GM12864 (cell line): ENCODE measurements around the gene ZMIZ1.

Experiments used
- DNase-seq: peaks from one replicate; pipeline ENCODE4 v3.0.0-alpha.2; 2011; ENCODE audit warnings: low read depth
- H3K4me3 ChIP-seq: 2 replicates; pipeline ENCODE4 v1.5.1; 2011; ENCODE audit warnings: mild to moderate bottlenecking, low read depth, low read length, control low read depth
- TF ChIP-seq, protein P1 (sequence below): IDR thresholded peaks from 2 replicates; pipeline ENCODE4 v1.5.1; 2011; ENCODE audit warnings: low read depth, mild to moderate bottlenecking, moderate library complexity, low read length, control low read depth, inconsistent platforms; ENCODE audit errors: missing control alignments

The ZMIZ1 gene

DNA sequence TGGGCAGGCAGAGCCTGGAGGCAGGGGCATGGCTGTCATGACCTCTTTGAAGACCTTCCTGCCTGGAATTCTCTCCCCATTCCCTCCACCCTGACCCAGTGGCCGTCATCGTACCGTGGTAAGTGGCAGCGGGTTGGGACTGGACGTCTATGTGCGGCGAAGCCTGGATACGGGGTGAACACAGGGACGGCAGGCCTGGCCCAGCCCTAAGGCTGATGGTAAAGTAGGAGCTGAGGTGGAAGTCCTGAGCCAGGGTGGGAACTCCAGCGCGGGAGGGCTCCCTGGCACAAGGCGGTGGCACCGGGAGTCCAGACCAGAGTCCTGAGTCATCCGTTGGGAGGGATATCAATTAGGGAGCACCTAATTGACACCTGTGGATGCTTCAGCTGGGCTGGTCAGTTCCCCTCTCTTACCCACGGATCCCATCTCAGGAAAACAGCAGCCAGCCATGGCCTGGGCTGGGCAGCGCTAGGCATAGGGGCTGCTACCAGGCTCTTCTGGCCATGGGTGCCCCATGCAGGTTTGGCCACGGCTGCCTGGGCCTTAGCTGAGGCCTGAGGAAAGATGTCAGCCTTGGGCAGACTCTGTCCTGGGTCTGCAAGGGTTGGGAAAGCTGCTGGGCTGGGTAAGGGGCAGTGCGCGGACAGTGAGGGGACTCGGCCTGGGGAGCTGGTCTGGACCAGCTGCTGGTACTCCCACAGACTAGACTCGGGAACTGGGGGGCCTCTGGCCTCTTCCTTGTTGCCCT lies 281.8 kb downstream of the ZMIZ1 start:
- TF ChIP-seq, protein P1, sequence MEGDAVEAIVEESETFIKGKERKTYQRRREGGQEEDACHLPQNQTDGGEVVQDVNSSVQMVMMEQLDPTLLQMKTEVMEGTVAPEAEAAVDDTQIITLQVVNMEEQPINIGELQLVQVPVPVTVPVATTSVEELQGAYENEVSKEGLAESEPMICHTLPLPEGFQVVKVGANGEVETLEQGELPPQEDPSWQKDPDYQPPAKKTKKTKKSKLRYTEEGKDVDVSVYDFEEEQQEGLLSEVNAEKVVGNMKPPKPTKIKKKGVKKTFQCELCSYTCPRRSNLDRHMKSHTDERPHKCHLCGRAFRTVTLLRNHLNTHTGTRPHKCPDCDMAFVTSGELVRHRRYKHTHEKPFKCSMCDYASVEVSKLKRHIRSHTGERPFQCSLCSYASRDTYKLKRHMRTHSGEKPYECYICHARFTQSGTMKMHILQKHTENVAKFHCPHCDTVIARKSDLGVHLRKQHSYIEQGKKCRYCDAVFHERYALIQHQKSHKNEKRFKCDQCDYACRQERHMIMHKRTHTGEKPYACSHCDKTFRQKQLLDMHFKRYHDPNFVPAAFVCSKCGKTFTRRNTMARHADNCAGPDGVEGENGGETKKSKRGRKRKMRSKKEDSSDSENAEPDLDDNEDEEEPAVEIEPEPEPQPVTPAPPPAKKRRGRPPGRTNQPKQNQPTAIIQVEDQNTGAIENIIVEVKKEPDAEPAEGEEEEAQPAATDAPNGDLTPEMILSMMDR, result no peak
- no peak for DNase-seq

GRCh38 chr10:79351332-79351731 lies 282.6 kb downstream of the ZMIZ1 start:
- TF ChIP-seq, protein P1, result no peak
- no peak overlapping the region for H3K4me3 ChIP-seq
- DNase-seq, result no peak

More for the DNA sequence above, 281.8 kb downstream of the ZMIZ1 start:
- no peak overlapping the region for H3K4me3 ChIP-seq

GRCh38 chr10:79352035-79352877 lies 283.5 kb downstream of the ZMIZ1 start:
- H3K4me3 ChIP-seq, result no peak overlapping the region
- no peak for DNase-seq
- TF ChIP-seq, protein P1, result no peak

DNA sequence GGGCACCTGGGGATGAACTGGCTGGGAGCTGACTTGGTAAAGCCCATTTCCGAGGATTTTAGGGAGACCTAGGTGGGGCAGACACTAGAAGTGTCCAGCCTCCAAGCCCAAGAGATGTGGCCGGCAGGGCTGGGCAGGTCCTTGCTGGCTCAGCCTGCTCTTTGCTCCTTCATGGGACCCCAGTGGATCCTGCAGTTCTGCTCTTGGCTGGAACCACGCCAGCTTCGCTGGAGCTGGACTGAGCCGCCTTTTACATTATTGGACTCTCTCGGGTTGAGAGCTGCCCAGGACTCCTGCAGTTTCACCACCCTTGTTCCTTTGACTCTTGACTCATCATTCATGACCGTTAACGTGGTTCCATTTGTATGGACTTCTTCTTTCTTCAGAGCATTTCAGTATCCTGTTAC lies 284.2 kb downstream of the ZMIZ1 start:
- TF ChIP-seq, protein P1, result no peak
- H3K4me3 ChIP-seq, result no peak overlapping the region
- DNase-seq, result no peak

GRCh38 chr10:79353726-79354125 lies 285.0 kb downstream of the ZMIZ1 start:
- TF ChIP-seq, protein P1, result no peak
- H3K4me3 ChIP-seq, result no peak overlapping the region
- DNase-seq, result no peak

- no peak for DNase-seq
- no peak overlapping the region for H3K4me3 ChIP-seq
- TF ChIP-seq, protein P1, result no peak
These were observed 285.4 kb downstream of the ZMIZ1 start for GRCh38 chr10:79354141-79354540.
